ENCODE measurements around the gene LCN12. TPM values are rescaled to one million over a fixed set of nuclear protein-coding genes. Genes with fewer than 3 reads are reported as not detected.
A peak's percentile ranks its signal among the peaks of the same experiment; 100 is the strongest.

LCN12 gene
- total RNA-seq, 4 donors from 2014 or later: 1.8 to 8.7 (median 7.9) TPM; not detected in 1

DNA sequence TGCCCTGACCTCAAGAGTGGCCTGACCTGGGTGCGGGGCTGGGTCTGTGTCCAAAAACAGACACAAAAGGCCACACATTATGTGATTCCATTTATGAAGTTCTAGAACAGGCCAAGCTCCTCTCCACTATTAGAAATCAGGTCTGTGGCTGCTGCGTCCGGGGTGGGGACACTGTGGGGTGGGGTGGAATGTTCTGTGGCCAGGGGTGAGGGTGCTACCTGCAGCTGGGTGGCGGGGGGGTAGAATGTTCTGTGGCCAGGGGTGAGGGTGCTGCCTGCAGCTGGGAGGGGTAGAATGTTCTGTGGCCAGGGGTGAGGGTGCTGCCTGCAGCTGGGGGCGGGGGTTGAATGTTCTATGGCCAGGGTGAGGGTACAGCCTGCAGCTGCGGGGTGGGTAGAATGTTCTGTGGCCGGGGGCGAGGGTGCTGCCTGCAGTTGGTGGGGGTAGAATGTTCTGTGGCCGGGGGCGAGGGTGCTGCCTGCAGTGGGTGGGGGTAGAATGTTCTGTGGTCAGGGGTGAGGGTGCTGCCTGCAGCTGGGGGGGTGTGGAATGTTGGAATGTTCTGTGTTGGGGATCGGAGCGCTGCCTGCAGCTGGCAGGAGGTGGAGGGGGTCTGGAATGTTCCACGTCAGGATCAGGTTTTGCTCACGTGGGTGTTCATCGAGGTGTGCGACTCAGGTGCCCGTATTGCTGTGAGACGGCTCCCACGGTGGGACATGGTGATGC, 8.3 kb downstream of the LCN12 start:
- TF ChIP-seq, protein P1, sequence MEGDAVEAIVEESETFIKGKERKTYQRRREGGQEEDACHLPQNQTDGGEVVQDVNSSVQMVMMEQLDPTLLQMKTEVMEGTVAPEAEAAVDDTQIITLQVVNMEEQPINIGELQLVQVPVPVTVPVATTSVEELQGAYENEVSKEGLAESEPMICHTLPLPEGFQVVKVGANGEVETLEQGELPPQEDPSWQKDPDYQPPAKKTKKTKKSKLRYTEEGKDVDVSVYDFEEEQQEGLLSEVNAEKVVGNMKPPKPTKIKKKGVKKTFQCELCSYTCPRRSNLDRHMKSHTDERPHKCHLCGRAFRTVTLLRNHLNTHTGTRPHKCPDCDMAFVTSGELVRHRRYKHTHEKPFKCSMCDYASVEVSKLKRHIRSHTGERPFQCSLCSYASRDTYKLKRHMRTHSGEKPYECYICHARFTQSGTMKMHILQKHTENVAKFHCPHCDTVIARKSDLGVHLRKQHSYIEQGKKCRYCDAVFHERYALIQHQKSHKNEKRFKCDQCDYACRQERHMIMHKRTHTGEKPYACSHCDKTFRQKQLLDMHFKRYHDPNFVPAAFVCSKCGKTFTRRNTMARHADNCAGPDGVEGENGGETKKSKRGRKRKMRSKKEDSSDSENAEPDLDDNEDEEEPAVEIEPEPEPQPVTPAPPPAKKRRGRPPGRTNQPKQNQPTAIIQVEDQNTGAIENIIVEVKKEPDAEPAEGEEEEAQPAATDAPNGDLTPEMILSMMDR (IDR thresholded peaks at IDR 0.05): no peak
- no peak for TF ChIP-seq POLR2A (IDR thresholded peaks at IDR 0.05)

DNA sequence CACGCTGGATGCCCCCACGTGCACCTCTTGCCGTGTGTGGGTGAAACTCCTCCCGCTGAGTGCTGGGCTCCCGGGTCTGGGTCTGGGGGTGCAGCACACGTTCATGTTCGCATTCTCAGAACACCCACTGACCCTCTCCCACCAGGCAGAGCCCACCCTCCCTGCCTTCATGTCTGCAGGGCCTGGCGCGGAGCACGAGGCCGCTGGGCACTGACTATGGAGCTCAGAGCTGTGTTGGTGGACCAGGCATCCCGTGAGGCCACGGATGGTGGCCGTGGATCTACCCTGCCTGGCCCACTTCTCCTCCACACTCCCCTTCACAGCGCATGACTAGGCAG, 8.8 kb downstream of the LCN12 start:
- Histone ChIP-seq H3K36me3 (no peaks in the 10 kb centered on the region), H3K4me3 (no peak overlapping the region), H3K4me1 (peaks cover 0 to 19% (median 0%) of the 10 kb centered on the region in 4 donors), H3K27me3 (no peaks in the 10 kb centered on the region), H3K27ac (peak overlapping the region in 1 of 4 donors; percentile 34), H3K9me3 (no peaks in the 10 kb centered on the region)
- no peak for DNase-seq
- TF ChIP-seq POLR2A (IDR thresholded peaks at IDR 0.05): no peak
- TF ChIP-seq, protein P1 (IDR thresholded peaks at IDR 0.05): no peak

More for the DNA sequence above, 8.3 kb downstream of the LCN12 start:
- H3K36me3 ChIP-seq: no peaks in the 10 kb centered on the region
- H3K4me3 ChIP-seq: no peak overlapping the region
- H3K27me3 ChIP-seq: no peaks in the 10 kb centered on the region
- peak overlapping the region in 1 of 4 donors; percentile 42 for H3K27ac ChIP-seq
- no peaks in the 10 kb centered on the region for H3K9me3 ChIP-seq
- DNase-seq: peak in 2 of 3 donors; percentile 42 to 62
- H3K4me1 ChIP-seq: peaks cover 0 to 14% (median 0%) of the 10 kb centered on the region in 4 donors

DNA sequence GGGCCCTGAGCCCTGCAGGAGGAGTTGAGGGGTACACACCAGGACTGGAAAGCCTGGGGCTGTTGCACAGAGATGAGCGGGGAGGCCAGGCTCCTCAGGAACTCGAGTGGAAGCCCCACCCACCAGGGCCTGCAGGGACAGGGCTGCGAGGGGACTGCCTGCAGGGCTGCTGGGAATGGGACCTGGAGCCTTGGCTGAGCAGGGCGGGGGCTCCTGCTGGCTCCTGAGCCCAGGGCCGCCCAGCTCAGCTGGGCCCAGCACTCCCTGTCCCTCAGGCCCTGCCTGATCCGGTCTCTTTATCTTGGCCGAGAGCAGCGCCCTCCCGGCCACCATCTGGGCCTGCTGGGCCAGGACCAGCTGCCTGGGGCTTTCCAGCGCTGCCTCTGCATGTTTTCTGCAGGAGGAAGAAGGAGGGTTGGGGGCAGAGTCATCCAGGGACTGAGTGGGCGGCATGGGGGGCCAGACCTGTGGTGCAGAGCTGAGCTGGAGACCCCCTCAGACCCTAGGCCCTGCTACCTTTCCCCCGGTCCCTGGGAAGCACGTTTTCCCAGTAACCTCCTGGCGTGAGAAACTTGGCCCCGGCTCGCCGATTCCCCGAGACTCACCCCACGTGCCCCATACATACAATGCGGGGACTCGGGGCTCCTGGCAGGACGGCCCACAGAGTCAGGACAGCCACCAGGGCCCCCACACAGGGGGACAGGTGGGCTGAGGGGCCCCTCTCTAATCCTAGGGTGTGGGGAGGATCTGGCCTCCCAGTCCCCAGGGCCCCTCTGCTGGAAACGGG, 9.4 kb downstream of the LCN12 start:
- Histone ChIP-seq H3K36me3 (no peaks in the 10 kb centered on the region), H3K9me3 (no peaks in the 10 kb centered on the region), H3K27ac (peak overlapping the region in 1 of 4 donors; percentile 34), H3K4me3 (no peak overlapping the region), H3K27me3 (no peaks in the 10 kb centered on the region), H3K4me1 (peaks cover 0 to 25% (median 0%) of the 10 kb centered on the region in 4 donors)
- no peak for TF ChIP-seq POLR2A (IDR thresholded peaks at IDR 0.05)
- TF ChIP-seq, protein P1 (IDR thresholded peaks at IDR 0.05): no peak
- no peak for DNase-seq

- no peak for DNase-seq
- Histone ChIP-seq H3K27me3 (no peaks in the 10 kb centered on the region), H3K9me3 (no peaks in the 10 kb centered on the region), H3K4me3 (no peak overlapping the region), H3K27ac (no peak overlapping the region), H3K36me3 (no peaks in the 10 kb centered on the region), H3K4me1 (peaks cover 0 to 26% (median 0%) of the 10 kb centered on the region in 4 donors)
- TF ChIP-seq, protein P1 (IDR thresholded peaks at IDR 0.05): no peak
Observed at GRCh38 chr9:136962163-136962562, 10.1 kb downstream of the LCN12 start.

GRCh38 chr9:136962701-136963248, 10.7 kb downstream of the LCN12 start:
- TF ChIP-seq, protein P1 (IDR thresholded peaks at IDR 0.05): no peak
- TF ChIP-seq POLR2A (IDR thresholded peaks at IDR 0.05): no peak
- H3K4me3 ChIP-seq: no peak overlapping the region
- peaks cover 0 to 26% (median 0%) of the 10 kb centered on the region in 4 donors for H3K4me1 ChIP-seq
- no peaks in the 10 kb centered on the region for H3K27me3 ChIP-seq
- H3K36me3 ChIP-seq: no peaks in the 10 kb centered on the region
- no peak overlapping the region for H3K27ac ChIP-seq
- H3K9me3 ChIP-seq: no peaks in the 10 kb centered on the region
- no peak for DNase-seq

All from Peyer's patch (tissue), 4 donors.